ENCODE data around the gene ONECUT3.

ONECUT3 gene

DNA sequence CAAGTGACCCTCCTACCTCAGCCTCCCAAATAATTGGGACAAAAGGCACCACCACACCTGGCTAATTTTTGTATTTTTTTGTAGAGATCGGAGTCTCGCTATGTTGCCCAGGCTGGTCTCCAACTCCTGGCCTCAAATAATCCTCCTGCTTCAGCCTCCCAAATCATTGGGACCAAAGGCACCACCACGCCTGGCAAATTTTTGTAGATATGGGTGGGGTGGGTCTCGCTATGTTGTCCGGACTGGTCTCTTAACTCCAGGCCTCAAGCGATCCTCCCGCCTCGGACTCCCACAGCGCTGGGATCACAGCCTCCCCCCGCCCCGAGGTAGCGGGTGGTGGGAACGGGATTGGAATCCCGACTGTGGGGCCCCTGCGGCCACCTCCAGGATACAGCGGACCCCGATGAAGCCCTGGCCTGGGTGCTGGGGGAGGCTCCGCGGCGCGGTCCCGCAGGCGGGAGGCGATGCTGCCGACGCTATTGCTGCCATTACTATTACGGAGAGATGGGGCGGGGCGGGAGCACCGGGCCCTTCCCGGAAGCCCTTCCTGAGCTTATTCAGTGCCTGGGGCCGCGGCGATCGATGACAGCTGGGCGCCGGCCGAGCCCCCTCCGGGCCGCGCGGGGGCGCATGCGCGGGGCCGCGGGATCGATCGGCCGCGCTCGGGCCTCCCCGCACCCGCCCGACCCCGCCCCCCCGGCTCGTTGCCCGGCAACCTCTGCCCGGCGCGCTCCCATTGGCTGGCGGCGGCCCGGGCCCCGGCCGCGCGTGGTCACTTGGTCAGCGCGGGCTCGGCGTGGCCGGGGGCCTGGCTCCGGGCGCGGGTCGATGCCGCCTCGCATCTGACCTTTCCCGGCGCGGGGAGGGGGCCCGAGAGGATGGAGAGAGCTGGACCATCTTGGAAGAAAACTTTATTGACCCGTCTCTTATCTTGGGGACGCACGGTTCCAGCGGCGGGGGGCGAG, 27.9 kb upstream of the ONECUT3 start:
- H3K27ac Mint-ChIP-seq (ENCODE audit: low read depth) = no peak overlapping the region
- DNase-seq (ENCODE audit: low spot score in 2 of 2) (no peak), ATAC-seq (replicated peaks; ENCODE audit: extremely low read depth, poor library complexity, severe bottlenecking) (no peak)
- H3K9me3 Mint-ChIP-seq = no peaks in the 10 kb centered on the region
- no peaks in the 10 kb centered on the region for H3K4me1 Mint-ChIP-seq
- H3K4me3 Mint-ChIP-seq = peak overlapping the region; percentile 52
- peaks cover 60% of the 10 kb centered on the region for H3K27me3 Mint-ChIP-seq
- no peaks in the 10 kb centered on the region for H3K36me3 Mint-ChIP-seq (ENCODE audit: insufficient read depth)

DNA sequence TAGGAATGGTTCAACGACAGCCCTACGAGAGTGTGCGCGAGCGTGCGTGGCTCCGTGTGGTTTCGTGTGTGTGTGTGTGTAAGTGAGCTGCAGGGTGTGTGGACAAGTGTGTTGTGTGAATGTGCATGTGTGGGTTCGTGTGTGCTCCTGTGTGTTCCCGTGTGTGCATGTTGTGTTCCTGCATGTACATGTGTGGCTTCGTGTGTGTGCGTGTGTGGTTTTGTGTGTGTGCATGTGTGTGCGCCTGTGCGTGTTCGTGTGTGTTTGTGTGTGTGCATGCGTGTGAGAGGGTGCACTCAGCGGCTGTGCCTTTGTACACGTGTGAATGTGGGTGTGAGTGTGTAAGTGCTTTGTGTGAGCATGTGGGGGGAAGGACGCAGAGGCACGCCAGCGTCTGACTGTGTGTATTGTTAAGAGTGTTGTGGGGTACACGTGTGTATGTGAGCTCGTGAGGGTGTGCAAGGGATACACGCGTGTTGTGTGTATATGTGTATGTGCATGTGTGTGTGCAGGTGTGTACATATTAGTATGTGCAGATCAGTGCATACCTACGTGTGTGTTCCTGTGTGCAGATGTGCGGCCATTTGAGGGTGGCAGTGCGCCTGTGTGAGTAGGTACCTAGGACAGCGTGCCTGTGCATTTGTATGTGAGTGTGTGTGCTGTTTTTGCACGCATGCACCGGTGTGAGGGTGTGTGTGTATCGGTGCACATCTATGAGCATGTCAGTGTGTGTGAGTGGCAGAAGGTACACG, 24.3 kb upstream of the ONECUT3 start:
- no peak for ATAC-seq (replicated peaks; ENCODE audit: extremely low read depth, poor library complexity, severe bottlenecking)
- H3K27me3 Mint-ChIP-seq = peaks cover 43% of the 10 kb centered on the region

DNA sequence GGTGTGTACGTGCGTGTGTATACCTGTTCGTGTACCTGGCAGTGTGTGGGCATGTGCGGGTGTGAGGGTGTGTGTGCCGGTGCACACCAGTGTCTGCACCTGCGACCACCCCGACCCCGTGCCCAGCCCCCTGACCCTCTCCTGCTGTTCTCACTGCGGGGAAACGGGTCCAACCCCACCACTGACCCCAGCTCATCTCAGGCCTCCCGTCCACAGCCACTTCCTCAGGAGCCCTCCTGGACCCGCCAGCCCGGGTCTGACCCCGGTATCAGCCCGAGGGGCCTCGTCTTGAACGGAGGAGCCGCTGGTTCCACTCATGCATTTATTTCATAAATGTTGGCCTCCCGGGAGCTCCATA, 23.8 kb upstream of the ONECUT3 start:
- H3K36me3 Mint-ChIP-seq (ENCODE audit: insufficient read depth) = no peaks in the 10 kb centered on the region
- peaks cover 48% of the 10 kb centered on the region for H3K27me3 Mint-ChIP-seq
- no peaks in the 10 kb centered on the region for H3K4me1 Mint-ChIP-seq
- H3K9me3 Mint-ChIP-seq = no peaks in the 10 kb centered on the region
- DNase-seq (ENCODE audit: low spot score in 2 of 2) = no peak
- H3K27ac Mint-ChIP-seq (ENCODE audit: low read depth) = no peak overlapping the region
- no peak overlapping the region for H3K4me3 Mint-ChIP-seq
- ATAC-seq (replicated peaks; ENCODE audit: extremely low read depth, poor library complexity, severe bottlenecking) = no peak

More for the DNA sequence above, 24.3 kb upstream of the ONECUT3 start:
- Mint-ChIP-seq H3K27ac (ENCODE audit: low read depth) (no peak overlapping the region), H3K4me1 (no peaks in the 10 kb centered on the region), H3K9me3 (no peaks in the 10 kb centered on the region), H3K4me3 (no peak overlapping the region), H3K36me3 (ENCODE audit: insufficient read depth) (no peaks in the 10 kb centered on the region)
- no peak for DNase-seq (ENCODE audit: low spot score in 2 of 2)

DNA sequence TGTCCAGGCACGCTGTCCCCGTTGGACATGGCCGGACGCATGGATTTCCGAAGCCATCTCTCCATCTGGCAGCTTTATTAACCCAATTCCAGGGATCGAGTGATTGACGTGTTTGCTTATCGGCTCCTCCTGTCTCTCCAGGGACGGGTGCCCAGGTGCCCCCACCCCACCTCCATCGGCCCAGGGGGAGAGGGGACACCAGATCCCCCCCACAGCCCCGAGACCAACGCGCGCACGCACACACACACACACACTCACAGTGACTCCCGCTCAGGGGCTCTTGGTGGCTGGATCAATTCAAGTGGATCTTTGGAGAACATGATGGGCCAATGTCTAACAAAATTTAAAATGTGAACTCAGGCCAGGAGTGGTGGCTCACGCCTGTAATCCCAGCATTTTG, 23.1 kb upstream of the ONECUT3 start:
- H3K4me3 Mint-ChIP-seq = no peak overlapping the region
- ATAC-seq (replicated peaks; ENCODE audit: extremely low read depth, poor library complexity, severe bottlenecking) = no peak
- no peaks in the 10 kb centered on the region for H3K9me3 Mint-ChIP-seq
- no peak for DNase-seq (ENCODE audit: low spot score in 2 of 2)
- H3K27ac Mint-ChIP-seq (ENCODE audit: low read depth) = no peak overlapping the region
- no peaks in the 10 kb centered on the region for H3K36me3 Mint-ChIP-seq (ENCODE audit: insufficient read depth)
- peaks cover 54% of the 10 kb centered on the region for H3K27me3 Mint-ChIP-seq
- H3K4me1 Mint-ChIP-seq = no peaks in the 10 kb centered on the region

DNA sequence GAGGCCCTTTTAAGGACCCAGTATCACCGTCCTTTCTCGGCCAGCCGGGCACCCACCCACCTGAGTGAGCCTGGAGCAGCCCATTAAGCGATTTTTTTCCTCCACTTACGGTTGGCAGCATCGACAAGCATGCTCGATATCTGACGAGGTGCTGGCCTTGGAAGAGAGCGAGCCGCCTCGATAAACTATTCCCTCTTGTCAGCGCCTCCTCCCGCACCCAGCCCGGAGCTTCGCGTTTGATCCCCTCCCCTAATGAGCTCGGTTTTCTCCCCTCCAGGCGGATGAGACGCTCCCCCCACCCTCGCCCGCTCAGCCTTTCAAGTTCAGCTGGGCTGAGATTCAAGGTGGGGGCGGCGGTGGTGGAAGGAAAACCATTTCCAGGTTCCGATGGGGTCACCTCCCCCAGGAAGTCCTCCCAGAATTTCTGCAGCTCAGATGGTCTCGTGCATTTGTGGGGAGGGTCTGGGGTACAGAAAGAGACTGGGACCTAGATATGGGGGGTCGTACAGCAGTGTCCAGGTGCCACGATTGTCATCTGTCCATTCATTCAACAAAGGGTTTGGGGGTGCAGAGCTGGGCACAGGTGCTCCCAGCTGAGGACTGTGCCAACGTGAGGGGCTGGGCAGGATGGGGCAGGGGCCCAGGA, 18.9 kb upstream of the ONECUT3 start:
- Mint-ChIP-seq H3K27ac (ENCODE audit: low read depth) (no peak overlapping the region), H3K4me3 (no peak overlapping the region), H3K36me3 (ENCODE audit: insufficient read depth) (no peaks in the 10 kb centered on the region), H3K9me3 (no peaks in the 10 kb centered on the region), H3K4me1 (no peaks in the 10 kb centered on the region), H3K27me3 (peaks cover 58% of the 10 kb centered on the region)
- ATAC-seq (replicated peaks; ENCODE audit: extremely low read depth, poor library complexity, severe bottlenecking) = no peak
- no peak for DNase-seq (ENCODE audit: low spot score in 2 of 2)

DNA sequence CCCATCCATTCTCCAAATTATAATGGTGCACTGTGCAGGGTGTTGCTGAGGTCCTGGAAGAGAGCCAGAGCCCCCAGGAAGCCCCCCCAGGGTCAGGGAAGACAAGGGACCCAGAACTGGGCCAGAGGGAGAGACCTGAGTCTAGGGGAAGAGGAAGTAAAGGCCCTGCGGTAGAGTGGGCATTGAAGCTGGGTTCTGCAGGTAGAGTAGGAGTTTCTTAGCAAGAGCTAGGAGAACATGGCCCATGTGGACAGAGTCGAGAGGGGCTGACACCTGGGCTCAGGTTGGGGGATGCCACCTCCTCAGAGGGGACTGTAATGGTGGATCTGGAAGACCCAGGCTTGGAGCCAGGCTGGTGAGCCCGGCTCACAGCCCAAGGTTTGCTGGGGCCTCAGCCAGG, 17.0 kb upstream of the ONECUT3 start:
- Mint-ChIP-seq H3K9me3 (no peaks in the 10 kb centered on the region), H3K27ac (ENCODE audit: low read depth) (no peak overlapping the region), H3K36me3 (ENCODE audit: insufficient read depth) (no peaks in the 10 kb centered on the region), H3K4me3 (no peak overlapping the region), H3K4me1 (no peaks in the 10 kb centered on the region), H3K27me3 (peaks cover 58% of the 10 kb centered on the region)
- DNase-seq (ENCODE audit: low spot score in 2 of 2) (no peak), ATAC-seq (replicated peaks; ENCODE audit: extremely low read depth, poor library complexity, severe bottlenecking) (no peak)

DNA sequence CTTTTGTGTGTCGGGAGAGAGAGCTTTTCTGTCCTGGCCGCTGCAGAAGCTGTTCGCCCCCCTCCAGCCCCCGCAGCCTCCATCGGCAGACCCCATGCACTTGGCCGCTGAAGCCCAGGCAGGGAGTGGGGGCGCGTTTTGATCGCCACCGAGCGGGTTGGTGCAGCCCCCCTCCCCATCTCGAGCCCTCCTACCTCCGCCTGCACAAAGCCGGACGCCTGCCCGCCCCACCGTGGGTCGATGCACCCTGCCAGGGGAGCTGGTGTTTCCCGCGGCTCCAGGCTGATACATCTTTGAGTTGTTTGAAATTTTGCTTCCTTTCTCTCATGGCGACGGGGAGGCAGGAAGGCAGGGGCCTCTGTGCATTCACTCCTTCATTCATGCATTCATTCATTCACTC, 16.4 kb upstream of the ONECUT3 start:
- Mint-ChIP-seq H3K27me3 (peaks cover 58% of the 10 kb centered on the region), H3K36me3 (ENCODE audit: insufficient read depth) (no peaks in the 10 kb centered on the region), H3K4me3 (no peak overlapping the region), H3K4me1 (no peaks in the 10 kb centered on the region), H3K9me3 (no peaks in the 10 kb centered on the region), H3K27ac (ENCODE audit: low read depth) (no peak overlapping the region)
- DNase-seq (ENCODE audit: low spot score in 2 of 2) (no peak), ATAC-seq (replicated peaks; ENCODE audit: extremely low read depth, poor library complexity, severe bottlenecking) (no peak)

DNA sequence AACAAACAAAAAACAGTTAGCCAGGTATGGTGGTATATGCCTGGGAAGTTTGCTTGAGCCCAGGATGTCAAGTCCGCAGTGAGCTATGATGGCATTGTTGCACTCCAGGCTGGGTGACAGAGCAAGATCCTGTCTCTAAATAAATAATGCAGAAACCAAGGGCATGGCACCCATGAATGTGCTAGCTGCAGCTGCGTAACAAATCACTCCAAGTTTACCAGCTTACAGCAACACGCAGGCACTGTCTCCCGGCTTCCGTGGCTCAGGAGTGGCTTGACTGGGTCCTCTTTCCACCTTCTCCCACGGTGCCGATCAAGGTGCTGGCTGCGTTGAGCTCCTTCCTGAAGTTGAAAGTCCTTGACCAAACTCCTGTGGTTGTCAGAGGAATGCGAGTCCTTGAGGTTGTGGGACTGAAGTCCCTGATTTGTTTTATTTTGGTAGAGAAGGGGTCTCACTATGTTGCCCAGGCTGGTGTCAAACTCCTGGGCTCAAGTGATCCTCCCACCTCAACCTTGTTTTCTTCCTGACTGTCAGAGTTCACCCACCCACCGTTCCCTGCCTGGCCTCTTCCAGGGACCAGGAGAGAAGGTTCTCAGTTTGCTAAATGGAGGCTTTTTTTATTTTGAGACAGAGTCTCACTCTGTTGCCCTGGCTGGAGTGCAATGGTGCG, 13.2 kb upstream of the ONECUT3 start:
- Mint-ChIP-seq H3K4me3 (no peak overlapping the region), H3K4me1 (no peaks in the 10 kb centered on the region), H3K27ac (ENCODE audit: low read depth) (no peak overlapping the region), H3K27me3 (peaks cover 30% of the 10 kb centered on the region), H3K36me3 (ENCODE audit: insufficient read depth) (no peaks in the 10 kb centered on the region), H3K9me3 (no peaks in the 10 kb centered on the region)
- DNase-seq (ENCODE audit: low spot score in 2 of 2) = no peak
- no peak for ATAC-seq (replicated peaks; ENCODE audit: extremely low read depth, poor library complexity, severe bottlenecking)

DNA sequence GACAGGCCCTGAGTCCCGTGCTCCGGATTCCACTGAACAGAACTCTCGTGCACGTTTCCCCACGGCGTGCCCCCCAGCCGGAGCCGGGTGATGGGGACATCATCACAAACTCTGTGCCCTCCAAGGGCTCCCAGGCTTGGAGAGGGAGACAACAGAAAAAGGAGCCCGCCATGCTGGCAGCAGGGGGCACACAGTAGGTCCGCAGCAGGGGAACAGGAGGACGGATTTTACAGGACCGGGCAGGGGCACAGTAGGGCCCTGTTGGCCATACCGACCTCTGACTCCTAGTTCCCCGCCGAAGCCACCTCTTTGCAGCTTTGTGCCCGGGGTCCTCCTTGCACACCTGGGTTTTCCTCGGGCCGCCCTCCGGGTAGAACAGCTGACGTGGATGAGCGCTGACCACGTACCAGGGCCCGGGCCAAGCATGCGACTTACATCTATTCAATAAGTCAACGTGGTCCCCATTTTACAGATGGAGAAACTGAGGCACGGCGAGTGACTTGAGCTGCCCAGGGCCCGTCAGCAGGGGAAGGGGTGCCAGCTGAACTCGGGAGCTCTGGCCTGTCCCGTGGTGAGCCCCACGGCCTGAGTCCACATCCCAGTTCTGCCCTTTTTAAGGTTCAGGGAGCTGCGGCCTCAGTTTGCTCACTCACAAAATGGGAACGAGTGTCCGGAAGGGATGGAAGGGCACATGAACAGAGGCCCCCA, 10.2 kb upstream of the ONECUT3 start:
- H3K27me3 Mint-ChIP-seq = peaks cover 18% of the 10 kb centered on the region

DNA sequence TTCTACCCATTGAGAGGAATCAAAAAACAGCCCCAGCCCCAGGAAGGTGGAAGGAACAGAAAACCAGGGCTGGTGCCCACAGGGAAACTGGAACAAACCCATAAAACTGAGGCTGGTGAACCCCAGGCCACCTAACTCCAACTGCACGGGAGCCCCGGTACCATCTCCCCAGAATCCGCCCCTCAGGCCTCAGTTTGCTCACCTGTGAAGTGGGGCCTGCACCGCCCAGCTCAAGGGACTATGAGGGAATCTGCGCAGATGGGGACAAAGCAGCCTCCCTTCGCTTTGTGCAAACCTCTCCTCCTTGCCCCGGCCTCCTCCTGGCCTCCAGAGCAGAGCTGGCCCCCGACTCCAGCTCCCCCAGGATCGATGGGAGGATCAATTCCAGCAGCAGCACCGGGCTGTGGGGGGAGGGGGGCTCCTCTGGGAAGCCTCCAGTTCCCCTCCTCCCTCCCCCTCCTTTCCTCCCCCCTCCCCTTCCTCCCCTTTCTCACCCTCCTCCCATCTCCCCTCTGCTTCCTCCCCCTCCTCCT, 9.1 kb upstream of the ONECUT3 start:
- Mint-ChIP-seq H3K4me3 (no peak overlapping the region), H3K36me3 (ENCODE audit: insufficient read depth) (peaks cover 12% of the 10 kb centered on the region), H3K9me3 (no peaks in the 10 kb centered on the region), H3K27me3 (peaks cover 20% of the 10 kb centered on the region), H3K27ac (ENCODE audit: low read depth) (no peak overlapping the region), H3K4me1 (peaks cover 11% of the 10 kb centered on the region)
- ATAC-seq (replicated peaks; ENCODE audit: extremely low read depth, poor library complexity, severe bottlenecking) (no peak), DNase-seq (ENCODE audit: low spot score in 2 of 2) (no peak)

More for the DNA sequence above, 10.2 kb upstream of the ONECUT3 start:
- DNase-seq (ENCODE audit: low spot score in 2 of 2) (no peak), ATAC-seq (replicated peaks; ENCODE audit: extremely low read depth, poor library complexity, severe bottlenecking) (no peak)
- Mint-ChIP-seq H3K9me3 (no peaks in the 10 kb centered on the region), H3K27ac (ENCODE audit: low read depth) (no peak overlapping the region), H3K4me1 (peaks cover 11% of the 10 kb centered on the region), H3K4me3 (no peak overlapping the region), H3K36me3 (ENCODE audit: insufficient read depth) (peaks cover 11% of the 10 kb centered on the region)

DNA sequence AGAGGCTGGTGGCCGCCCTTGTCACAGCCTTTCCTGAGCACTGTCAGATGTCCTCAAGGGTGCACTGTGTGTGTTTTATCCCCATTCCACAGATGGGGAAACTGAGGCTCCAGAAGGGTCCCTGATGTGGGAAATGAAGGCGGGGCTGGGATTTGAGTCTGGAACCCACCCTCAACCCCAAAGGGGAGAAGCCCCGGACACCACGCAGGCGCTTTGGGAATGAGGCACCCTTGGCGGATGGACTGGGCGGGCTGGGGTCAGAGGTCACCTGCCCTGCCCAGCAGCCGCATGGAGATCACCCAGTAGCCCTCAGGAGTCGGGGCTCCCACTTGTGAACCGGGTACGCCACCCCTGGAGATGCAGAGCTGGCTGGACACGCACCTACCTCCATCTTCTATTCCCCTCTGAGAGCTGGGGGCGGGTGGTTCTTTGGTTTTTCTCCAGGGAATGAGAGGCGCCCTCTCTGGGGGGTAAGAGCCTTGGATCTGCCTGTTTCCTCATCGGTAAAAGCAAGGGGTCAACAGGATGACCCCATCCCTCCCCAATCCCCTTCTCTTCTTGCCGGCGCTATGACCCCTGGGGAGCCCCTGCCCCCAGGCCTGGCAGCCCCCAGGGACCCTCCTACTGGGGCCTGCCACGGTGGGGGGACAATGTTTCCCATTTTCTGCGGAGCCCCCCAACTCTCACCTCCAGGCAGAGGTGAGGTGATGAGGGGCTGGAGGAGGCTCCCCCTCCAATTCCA, 8.3 kb upstream of the ONECUT3 start:
- Mint-ChIP-seq H3K27ac (ENCODE audit: low read depth) (no peak overlapping the region), H3K36me3 (ENCODE audit: insufficient read depth) (peaks cover 14% of the 10 kb centered on the region), H3K9me3 (no peaks in the 10 kb centered on the region), H3K27me3 (peaks cover 24% of the 10 kb centered on the region), H3K4me3 (no peak overlapping the region), H3K4me1 (peaks cover 12% of the 10 kb centered on the region)
- DNase-seq (ENCODE audit: low spot score in 2 of 2) = no peak
- ATAC-seq (replicated peaks; ENCODE audit: extremely low read depth, poor library complexity, severe bottlenecking) = no peak
